ENCODE data around the gene TTC7B. TPM values are rescaled to one million over a fixed set of nuclear protein-coding genes. Genes with fewer than 3 reads are reported as not detected.

Gene TTC7B
- total and polyA plus RNA-seq, 10 of the 15 experiments (the other 5 are each of a cell fraction or from before 2014, with no cell fraction given), result under 0.01 to 1.1 (median 0.26) TPM; not detected in 2

DNA sequence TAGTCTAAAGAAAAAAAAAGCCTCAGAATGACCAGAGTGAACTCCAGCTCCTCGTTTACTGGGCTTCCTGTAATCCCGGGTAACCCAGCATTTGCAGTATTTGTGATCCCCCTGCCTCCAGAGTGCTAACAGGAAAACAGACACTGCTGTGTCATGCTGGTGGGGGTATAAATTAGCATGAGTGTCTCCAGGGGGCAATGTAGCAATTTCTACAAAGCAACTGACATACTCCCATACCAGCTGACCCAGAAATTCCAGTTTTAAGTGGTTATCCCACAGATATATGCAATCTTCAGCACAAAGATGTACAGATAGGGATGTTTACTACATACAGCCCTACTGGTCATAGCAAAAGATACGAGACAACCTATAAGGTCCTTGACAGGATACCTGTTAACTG, 18.8 kb downstream of the TTC7B start:
- H3K36me3 ChIP-seq (ENCODE audit: control insufficient read depth in 2 of 2, insufficient read depth in 2 of 2, low read length in 1 of 2), result no peaks in the 10 kb centered on the region
- H3K9ac ChIP-seq (ENCODE audit: control insufficient read depth, insufficient read depth, low read length), result no peak overlapping the region
- in situ Hi-C loops (cut with MboI) (no loop called here), intact Hi-C loops (cut with micrococcal nuclease; ENCODE audit: unreplicated experiment) (no loop called here)
- no peaks in the 10 kb centered on the region for H3K79me2 ChIP-seq (ENCODE audit: control insufficient read depth, insufficient read depth, low read length)
- ChIA-PET POLR2A (no interaction called here), RAD21 (ENCODE audit: unreplicated experiment) (no interaction called here), SMC1A (ENCODE audit: uncharacterized antibody, unreplicated experiment) (no interaction called here), CTCF (no interaction called here)
- no TSS peak for BruUV-seq (replicated peaks)
- no peak overlapping the region for H2AFZ ChIP-seq (ENCODE audit: control insufficient read depth, low read depth, low read length)
- no peak for ATAC-seq
- no peaks in the 10 kb centered on the region for H3K27me3 ChIP-seq (replicated peaks in 1 of 2; ENCODE audit: control insufficient read depth in 2 of 2, insufficient read depth in 2 of 2, low read length in 1 of 2)
- H3K4me2 ChIP-seq (ENCODE audit: control insufficient read depth, insufficient read depth), result no peak overlapping the region
- no peaks in the 10 kb centered on the region for H3K4me1 ChIP-seq (ENCODE audit: control insufficient read depth, insufficient read depth, low read length)
- WGBS (ENCODE audit: insufficient coverage, insufficient replicate concordance, low lambda C conversion rate, missing lambda C conversion rate), result 4% methylated on average over 3 of the region's 3 CpGs
- H3K9me3 ChIP-seq (replicated peaks; ENCODE audit: control insufficient read depth, insufficient read depth, low read length), result no peaks in the 10 kb centered on the region
- no peak overlapping the region for H3K4me3 ChIP-seq
- H3K27ac ChIP-seq (ENCODE audit: control insufficient read depth, insufficient read depth), result no peak overlapping the region
- no peaks in the 10 kb centered on the region for H4K20me1 ChIP-seq (ENCODE audit: control insufficient read depth, insufficient read depth)
- FAIRE-seq, result no peak
- no peak for DNase-seq (ENCODE audit: low read depth, low spot score)
- TF ChIP-seq JUNB (IDR thresholded peaks at IDR 0.05) (no peak), YBX1 (IDR thresholded peaks at IDR 0.05) (no peak), RUNX3 (IDR thresholded peaks at IDR 0.05; ENCODE audit: low read length) (no peak), IKZF1 (conservative IDR thresholded peaks at IDR 0.05) (no peak), SMAD1 (IDR thresholded peaks at IDR 0.05; ENCODE audit: low read depth, partially characterized antibody) (no peak), HDAC2 (IDR thresholded peaks at IDR 0.05) (no peak), RFX5 (IDR thresholded peaks at IDR 0.05; ENCODE audit: low read depth, low read length) (no peak), TBL1XR1 (IDR thresholded peaks at IDR 0.05; ENCODE audit: low read depth, low read length) (no peak), ATF7 (IDR thresholded peaks at IDR 0.05; ENCODE audit: low read depth) (no peak), KAT2A (conservative IDR thresholded peaks at IDR 0.05; ENCODE audit: control insufficient read depth, low read depth, low read length) (no peak)
- TF ChIP-seq, protein P1, sequence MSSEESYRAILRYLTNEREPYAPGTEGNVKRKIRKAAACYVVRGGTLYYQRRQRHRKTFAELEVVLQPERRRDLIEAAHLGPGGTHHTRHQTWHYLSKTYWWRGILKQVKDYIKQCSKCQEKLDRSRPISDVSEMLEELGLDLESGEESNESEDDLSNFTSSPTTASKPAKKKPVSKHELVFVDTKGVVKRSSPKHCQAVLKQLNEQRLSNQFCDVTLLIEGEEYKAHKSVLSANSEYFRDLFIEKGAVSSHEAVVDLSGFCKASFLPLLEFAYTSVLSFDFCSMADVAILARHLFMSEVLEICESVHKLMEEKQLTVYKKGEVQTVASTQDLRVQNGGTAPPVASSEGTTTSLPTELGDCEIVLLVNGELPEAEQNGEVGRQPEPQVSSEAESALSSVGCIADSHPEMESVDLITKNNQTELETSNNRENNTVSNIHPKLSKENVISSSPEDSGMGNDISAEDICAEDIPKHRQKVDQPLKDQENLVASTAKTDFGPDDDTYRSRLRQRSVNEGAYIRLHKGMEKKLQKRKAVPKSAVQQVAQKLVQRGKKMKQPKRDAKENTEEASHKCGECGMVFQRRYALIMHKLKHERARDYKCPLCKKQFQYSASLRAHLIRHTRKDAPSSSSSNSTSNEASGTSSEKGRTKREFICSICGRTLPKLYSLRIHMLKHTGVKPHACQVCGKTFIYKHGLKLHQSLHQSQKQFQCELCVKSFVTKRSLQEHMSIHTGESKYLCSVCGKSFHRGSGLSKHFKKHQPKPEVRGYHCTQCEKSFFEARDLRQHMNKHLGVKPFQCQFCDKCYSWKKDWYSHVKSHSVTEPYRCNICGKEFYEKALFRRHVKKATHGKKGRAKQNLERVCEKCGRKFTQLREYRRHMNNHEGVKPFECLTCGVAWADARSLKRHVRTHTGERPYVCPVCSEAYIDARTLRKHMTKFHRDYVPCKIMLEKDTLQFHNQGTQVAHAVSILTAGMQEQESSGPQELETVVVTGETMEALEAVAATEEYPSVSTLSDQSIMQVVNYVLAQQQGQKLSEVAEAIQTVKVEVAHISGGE (CRISPR knock-in tag; IDR thresholded peaks at IDR 0.05), result no peak
- TF ChIP-seq, protein P2, sequence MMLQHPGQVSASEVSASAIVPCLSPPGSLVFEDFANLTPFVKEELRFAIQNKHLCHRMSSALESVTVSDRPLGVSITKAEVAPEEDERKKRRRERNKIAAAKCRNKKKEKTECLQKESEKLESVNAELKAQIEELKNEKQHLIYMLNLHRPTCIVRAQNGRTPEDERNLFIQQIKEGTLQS (IDR thresholded peaks at IDR 0.05; ENCODE audit: borderline replicate concordance, extremely low read depth, low read depth, low read length), result no peak
- TF ChIP-seq, protein P3, sequence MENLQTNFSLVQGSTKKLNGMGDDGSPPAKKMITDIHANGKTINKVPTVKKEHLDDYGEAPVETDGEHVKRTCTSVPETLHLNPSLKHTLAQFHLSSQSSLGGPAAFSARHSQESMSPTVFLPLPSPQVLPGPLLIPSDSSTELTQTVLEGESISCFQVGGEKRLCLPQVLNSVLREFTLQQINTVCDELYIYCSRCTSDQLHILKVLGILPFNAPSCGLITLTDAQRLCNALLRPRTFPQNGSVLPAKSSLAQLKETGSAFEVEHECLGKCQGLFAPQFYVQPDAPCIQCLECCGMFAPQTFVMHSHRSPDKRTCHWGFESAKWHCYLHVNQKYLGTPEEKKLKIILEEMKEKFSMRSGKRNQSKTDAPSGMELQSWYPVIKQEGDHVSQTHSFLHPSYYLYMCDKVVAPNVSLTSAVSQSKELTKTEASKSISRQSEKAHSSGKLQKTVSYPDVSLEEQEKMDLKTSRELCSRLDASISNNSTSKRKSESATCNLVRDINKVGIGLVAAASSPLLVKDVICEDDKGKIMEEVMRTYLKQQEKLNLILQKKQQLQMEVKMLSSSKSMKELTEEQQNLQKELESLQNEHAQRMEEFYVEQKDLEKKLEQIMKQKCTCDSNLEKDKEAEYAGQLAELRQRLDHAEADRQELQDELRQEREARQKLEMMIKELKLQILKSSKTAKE (IDR thresholded peaks at IDR 0.05; ENCODE audit: low read depth, poor library complexity, severe bottlenecking), result no peak
- TF ChIP-seq, protein P4, sequence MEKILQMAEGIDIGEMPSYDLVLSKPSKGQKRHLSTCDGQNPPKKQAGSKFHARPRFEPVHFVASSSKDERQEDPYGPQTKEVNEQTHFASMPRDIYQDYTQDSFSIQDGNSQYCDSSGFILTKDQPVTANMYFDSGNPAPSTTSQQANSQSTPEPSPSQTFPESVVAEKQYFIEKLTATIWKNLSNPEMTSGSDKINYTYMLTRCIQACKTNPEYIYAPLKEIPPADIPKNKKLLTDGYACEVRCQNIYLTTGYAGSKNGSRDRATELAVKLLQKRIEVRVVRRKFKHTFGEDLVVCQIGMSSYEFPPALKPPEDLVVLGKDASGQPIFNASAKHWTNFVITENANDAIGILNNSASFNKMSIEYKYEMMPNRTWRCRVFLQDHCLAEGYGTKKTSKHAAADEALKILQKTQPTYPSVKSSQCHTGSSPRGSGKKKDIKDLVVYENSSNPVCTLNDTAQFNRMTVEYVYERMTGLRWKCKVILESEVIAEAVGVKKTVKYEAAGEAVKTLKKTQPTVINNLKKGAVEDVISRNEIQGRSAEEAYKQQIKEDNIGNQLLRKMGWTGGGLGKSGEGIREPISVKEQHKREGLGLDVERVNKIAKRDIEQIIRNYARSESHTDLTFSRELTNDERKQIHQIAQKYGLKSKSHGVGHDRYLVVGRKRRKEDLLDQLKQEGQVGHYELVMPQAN (conservative IDR thresholded peaks at IDR 0.05), result no peak
